OCI-M1 (cell line): ENCODE results near the gene MESP2.

Source experiments
- DNase-seq: peaks from one replicate; lab custom pipeline; 2025; lab: John Stamatoyannopoulos, UW

MESP2 gene

DNA sequence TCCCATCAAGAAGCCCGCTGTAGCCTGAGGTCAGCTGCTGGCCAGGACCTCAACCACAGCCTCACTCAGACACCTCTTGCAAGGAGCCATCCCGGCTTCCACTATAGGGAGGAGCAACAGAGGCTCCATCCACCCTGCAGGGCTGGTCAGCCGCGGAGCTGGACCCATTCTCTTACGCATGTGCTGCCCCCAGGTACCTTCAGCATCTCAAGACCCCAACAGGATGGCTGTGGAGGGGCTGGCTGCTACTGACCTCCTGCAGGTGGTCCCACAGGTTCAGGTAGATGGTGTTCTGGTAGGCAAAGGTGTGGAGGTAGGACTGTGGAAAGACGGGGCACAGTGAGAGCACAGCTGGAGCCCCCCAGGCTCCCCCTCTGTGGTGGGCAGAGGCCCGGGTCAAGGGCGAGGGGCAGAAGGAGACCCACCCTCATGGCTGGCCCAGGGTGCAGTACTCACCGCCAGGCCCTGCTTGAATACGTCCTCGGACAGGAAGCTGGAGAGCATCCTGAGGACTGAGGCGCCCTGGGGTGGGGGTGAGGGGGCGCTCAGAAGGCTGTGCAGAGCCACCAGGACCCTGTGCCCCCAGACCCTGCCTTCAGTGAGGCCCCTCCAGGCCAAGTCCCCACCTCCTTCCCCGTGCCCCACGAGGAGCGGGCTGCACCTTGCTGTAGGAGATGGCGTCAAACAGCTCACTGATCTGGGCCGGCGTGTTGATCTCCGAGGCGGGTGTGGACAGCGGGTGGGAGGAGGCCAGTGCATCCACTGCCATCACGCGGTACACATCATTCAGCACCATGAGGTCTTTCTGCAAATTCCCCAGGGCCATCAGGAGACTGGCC, 27.1 kb downstream of the MESP2 start:
- DNase-seq, result no peak

DNA sequence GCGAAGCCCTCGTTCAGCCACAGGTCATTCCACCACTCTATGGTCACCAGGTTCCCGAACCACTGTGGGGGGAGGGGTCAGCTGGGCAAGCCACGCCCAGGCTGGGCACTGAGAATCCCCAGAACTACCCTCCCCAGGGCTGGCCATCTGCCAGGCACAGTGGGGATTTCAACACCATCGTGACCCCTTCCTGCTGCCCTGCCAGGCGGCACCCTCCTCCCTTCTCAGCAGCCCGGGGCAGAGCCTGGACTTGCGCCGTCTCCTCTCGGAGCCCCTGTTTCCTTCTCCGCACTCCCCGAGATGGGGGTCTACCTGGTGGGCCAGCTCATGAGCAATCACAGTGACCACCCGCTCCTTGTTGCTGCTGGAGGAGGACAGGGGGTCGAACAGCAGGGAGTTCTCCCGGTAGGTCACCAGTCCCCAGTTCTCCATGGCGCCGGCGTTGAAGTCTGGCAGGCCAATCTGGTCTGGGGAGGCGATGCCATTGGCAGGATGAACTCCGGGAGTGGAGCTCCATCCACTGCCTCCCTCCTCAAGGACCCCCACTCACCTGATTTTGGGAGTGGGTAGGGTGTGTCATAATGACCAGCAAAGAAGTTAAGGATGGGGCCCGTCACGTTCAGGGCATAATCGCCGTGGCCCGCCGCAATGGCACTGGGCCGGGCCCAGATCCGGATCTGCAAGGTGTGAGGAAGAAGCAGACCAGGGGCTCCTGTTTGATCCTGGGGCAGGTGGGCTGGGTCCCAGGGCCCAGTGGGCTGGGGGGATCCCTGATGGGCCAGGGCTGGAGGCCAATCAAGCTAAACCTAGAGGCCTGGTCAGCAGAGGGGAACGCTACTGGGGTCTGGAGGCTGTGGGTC, 28.0 kb downstream of the MESP2 start:
- no peak for DNase-seq

DNA sequence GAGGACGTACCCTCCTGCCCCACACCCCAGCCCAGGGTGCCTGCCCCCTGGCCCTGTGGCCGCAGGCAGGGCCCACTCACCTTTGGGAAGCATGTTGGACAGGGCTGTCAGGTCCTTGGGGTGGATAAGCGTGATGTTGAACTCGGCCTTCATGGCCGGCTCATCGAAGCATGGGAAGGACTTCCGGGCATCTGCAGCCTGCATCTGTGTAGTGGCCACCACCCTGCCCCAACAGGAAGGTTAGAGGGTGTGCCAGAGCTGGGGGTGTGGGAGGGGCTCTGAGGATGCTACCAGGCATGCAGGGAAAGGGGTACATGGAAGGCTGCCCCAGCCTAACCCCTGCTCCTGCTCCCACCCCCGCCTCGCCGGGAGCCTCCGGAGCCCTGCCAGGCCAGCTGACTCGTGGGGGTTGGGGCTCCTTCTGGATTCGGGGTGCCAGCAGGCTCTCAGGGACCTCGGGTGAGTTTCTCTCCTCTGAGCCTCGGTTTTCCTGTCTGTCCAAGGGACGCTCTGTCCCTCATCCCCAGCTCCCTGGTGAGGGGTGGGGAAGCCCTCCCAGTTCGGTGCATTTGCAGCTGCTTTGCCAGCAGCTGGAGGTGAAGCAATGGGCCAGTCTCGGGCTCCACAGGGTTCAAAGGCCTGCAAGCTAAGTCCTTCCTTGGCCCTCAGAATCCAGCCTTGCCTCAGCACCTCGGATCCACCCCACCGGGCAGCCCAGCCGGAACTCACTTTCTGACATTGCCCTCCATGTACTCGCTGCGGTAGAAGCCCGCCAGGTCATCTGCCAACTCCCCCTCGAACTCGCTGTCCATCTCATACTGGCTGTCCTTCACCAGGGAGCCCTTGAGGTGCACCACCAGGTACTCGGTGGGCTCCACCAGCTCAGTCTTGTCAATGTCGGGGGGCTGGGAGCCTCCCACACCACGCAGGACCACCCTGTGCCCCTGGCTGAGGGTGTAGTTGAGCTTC, 29.4 kb downstream of the MESP2 start:
- no peak for DNase-seq

DNA sequence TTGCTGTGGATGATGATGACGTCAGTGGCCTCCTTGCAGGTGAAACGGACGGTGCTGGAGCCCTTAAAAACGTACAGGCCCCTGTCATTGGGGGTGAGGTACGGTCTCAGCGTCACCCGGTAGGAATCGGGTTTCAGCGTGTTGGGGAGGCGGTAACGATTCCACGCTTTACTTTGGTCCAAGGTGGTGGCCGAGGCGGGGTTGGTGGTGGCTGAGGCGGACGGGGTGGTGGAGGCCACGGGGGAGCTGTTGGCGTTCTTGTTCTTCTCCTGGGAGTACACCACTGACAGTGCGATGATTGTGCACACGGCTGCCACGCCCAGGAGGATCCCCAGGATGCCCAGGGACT, 30.1 kb downstream of the MESP2 start:
- DNase-seq, result no peak

DNA sequence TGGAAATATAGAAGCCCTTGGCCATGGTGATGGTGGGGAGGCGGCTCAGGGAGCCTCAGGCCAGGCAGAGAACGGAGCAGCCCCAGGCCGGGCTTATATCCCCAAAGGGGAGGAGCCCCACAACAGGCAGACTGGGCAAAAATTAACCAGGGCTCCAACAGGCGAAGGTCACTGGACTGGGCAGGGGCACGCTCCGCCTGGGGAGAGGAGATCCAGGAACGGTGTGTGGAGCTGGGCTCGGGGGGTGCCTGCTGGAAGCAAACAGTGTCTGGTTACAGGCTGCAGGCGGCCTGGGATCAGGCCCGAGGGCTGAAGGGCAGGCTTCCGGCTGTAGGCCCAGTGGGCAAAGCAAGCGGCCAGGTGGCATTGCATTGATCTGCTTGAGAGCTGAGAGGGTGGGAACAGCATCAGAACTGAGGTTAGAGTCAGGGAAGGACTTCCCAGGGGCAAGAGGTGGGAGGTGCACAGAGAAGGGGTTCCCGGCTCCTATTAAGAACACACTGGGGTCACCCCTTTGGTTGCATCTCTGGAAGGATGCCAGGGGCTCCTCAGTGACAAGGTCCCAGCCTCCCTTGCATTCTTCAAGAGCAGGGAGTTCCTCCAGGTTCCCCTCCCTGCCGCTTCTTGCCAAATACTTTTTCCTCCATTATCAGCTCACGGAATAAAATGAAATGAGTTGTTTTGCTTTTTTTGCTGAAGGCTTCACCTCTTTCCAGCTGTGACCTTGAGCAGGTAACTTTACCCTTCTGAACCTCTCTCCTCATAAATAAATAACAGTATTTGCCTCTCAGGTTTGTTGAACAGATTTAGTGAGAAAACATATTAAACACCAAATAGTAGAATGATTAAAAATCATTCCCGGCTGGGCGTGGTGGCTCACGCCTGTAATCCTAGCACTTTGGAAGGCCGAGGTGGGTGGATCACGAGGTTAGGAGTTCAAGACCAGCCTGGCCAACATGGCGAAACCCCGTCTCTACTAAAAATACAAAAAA, 30.7 kb downstream of the MESP2 start:
- DNase-seq, result no peak

DNA sequence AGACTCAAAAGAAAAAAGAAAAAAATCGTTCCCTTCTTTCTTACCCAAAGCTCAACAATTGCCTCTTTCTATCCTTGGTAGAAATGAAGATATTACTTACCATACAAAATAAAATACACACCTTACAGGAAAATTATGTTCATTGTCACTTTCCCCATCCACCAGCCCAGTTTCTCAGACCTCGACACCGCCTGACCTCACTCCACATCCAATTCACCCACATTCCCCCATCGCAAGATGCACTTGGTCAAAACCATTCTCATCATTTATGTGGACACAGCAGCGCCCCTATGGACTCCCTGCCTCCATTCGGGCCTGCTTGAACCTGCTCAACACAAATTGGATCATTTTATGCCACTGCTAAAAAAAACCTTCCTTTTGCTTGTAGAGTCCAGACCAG, 31.6 kb downstream of the MESP2 start:
- DNase-seq, result no peak

DNA sequence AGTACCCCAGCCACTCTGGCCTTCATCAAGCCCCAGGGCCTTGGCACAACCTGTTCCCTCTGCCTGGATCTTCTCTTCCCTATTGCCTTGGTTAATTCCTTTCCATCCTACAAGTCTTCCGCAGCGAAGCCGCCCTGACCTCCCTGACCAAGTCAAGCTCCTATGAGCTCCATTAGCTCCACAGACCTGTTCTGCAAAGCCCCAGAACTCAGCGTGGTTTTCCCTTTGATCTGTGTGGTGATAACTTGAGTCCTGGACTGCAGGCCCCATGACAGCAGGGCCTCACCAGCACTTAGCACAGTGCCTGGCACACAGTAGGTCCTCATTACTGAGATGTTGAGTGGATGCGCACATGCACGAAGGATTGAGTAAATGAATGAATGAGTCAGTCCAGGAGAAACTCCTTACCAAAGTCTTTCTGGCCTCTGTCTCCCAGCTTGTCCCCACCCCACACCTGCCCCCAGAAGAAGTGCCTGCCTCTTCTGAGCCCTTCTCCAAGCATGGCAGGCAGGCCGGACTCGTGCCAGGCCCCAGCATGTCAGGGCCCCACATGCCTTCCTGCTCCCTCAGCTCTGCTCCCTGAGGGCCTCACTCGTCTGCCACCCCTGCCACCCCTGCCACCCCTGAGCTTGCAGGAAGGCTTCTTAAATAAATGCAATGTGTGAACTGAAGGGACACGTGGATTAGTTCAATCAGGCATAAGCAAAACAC, 32.2 kb downstream of the MESP2 start:
- DNase-seq, result no peak

DNA sequence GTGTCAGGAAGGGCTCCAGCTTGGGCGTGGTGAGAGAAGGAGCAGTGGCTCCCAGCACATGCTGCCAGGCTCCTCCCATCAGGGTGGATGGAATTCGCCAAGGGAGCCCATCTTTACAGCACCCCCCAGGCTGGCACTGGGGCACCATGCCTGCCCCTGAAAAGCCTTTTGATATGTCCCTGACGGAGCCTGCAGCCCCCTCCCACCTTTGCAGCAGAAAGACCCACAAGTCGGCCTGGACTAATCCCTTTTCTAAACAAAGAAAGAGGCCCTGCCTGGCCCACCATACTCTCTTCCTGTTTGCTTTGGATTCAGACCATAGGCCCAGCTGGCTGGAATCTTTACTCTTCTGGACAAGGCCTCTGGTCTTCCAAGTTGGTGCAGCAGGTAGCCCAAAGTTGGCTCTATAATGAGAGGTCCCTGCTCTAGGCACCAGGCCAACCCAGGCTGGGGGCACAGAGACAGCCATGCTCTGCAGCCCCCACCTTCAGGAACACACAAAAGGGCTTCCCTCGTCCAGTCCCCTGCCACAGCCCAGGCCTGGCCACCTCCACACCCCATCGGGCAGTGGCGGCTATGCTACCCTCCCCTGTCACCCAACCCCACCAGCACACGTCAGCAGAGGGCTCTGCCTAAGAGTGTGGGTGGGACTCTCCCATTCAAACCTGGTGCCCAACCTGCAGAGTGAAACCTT, 33.1 kb downstream of the MESP2 start:
- no peak for DNase-seq

DNA sequence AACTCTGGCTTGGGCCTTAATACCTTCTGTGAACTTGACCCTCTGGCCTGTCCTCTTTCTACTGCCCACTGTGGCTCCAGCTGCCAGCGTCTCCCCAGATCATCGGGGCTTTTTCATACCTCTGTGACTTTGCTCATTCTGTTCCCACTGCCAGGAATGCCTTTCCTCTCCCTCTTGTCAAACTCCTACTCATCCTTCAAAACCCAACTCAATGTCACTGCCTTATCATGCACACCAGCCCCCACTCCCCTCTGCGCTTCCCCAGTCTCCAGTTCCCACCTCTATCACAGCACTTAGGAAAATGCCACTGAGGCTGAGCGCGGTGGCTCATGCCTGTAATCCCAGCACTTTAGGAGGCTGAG, 33.6 kb downstream of the MESP2 start:
- DNase-seq, result no peak

DNA sequence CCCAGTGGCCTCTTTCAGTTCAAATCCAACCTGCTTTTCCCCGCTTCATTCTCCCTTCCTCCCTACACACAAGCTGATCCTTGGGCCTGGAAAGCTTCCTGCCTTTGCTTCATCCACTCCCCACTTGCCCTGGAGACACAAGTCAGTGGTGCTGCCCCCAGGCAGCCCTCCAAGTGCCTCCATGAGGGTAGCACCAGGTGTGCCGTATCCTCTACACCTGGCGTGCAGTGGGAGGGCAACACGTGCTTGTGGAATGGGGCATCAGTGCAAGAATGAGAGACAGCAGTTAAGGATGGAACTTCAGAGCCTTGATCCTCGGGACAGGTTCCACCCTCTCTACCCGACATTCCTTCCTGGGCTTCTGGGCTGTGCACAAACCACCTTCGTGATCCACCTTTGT, 34.7 kb downstream of the MESP2 start:
- no peak for DNase-seq

DNA sequence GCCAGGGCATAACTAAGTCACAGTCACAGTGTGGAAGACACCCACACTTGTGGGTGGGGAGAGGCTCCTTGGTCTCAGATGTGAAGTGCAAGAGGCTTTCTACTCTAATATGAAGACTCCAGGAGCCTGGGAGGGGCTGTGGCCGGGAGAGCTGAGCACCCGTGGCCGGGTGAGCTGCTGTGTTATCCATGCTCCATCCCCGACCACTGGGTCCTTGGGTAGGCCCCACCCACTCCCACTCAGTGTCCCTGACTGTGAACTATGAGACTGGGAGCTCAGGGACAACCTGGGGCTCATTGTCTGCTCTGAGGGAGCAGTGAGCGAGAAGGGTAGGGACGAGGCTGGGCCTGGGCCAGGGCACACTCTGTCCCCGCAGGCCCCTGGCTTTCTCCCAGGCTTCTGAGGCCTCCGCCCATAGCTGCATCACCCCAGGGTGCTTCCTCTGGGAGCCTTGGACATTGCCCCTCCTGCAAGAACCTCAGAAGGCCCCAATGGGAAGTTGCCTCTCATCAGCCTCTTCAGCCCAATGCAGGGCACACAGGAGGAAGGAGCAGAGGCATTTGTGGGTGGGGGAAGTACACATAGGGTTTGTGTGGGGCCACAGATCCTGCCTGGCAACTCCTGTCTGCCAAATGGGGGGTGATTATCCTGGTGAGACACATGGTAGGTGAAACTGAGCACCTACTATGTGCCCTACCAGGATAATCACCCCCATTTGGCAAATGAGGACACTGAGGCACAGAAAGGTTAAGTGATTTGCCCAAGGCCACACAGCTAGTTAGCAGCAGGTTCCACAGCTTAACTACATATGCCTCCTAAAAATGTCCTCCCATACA, 36.1 kb downstream of the MESP2 start:
- DNase-seq, result no peak

DNA sequence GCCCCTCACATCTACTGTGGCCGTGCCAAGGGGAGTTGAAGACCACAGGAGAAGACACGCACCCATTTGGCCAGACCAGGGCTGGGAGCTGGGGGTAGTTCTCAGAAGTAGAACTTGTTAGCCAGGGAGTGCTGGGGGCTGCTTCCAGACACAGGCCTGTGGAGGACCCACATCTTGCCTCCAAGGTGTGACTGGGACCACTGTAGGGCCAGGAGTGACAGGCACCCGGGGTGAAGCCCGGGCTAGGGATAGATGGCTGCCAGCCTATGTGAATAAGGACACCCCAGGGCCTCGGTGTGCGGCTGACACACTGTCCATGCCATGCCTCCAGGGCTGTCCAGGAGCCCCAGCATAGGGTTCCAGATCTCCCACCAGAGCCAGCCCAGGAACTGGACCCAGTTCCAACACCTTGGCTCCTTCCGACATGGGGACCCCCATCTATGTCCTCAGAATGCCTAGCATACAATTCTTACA, 36.8 kb downstream of the MESP2 start:
- DNase-seq, result no peak

DNA sequence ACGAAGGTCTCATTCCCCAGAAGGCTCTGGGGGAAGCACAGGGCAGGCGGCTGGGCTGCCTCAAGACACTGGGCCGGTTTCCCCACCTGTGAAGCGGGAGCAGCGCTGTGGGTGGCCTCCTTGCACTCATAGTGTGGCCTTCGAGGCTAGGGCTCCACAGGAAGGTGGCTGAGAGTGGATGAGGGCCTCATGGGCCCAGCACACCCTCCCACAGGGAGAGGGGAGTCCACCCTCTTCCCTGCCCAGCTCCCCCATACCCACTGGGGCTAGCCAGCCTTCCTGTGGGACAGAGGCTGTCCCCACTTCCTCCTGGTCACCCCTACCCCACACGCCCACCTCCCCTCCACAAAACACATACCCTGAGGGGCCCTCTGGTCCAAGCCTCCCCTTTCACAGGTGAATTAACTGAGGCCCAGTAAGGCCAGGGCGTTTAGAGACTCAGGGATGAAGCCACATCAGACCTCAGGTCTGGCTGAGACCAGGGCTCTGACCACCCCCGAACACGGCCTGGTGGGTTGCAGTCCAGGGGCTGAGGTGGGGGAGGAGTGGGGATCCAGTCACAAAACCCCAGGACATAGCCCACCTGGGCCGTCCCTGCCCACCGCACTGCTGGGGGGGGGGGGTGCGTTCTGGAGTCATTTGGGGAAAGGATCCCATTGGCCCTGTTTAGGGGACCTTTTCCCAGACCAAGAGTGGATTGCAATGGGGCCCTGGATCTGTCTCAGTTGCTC, 37.4 kb downstream of the MESP2 start:
- no peak for DNase-seq

DNA sequence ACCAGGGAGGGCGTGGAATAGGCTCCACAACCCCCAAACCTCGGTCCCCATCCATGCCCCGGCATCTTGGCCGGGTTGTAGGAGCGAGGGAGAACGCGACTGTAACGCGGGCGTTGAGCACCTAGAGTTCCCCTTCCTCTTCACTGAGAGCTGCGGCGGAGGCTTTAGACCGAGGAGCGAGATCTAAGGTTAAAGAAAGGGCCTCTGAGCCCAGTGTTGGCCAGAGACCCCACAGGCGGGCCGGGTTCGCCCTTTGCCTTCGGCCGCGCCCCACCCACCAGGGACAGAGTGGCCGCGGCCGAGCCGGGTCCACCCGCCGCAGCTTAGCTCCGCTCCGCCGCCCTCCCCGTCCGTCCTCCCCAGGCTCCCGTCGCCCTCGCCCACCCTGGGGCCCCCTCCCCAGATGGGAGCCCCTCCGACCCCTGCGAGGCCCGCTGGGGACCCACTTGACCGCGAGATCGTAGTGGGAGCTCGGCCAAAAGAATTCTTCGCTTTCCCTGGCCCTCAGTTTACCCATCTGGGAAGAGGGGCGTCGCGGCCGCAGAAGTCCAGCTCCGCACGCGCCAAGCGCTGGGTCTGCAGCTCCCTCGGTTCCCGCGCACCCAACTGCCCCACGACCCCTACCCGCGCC, 38.1 kb downstream of the MESP2 start:
- peak; percentile 40 for DNase-seq

DNA sequence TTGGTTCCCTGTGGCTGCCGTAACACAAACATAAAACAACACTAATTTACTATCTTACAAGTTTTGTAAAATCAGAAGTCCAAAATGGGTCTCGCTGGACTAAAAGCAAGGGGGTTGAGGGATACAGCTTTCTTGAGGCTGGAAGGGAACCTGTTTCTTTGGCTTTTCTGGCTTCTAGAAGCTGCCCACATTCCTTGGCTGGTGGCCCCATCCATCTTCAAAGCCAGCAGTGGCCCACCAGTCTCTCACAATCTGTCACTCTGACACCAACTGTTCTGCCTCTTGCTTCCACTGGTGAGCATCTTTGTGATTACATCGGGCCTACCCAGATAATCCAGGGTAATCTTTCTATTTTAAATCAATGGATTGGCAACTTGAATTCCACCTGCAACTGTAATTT, 39.6 kb downstream of the MESP2 start:
- no peak for DNase-seq

DNA sequence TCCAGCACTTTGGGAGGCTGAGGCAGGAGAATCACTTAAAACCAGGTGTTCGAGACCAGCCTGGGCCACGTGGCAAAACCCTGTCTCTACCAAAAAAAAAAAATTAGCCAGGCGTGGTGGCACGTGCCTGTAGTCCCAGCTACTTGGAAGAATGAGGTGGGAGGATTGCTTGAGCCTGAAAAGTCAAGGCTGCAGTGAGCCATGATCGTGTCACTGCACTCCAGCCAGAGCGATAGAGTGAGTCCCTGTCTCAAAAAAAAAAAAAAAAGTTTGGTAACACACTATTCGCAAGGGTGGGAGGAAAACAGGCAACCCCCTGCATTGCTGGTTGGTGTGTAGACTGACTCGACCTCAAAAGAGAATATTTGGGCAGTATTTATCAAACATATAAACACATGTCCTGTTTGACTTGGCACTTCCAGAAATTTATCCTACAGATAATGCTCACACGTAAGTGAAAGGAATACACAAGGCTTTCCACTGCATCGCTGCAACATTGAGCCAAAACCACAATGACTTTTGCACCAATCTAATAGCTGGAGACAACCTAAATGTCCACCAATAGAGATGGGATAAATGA, 41.7 kb downstream of the MESP2 start:
- DNase-seq, result no peak

DNA sequence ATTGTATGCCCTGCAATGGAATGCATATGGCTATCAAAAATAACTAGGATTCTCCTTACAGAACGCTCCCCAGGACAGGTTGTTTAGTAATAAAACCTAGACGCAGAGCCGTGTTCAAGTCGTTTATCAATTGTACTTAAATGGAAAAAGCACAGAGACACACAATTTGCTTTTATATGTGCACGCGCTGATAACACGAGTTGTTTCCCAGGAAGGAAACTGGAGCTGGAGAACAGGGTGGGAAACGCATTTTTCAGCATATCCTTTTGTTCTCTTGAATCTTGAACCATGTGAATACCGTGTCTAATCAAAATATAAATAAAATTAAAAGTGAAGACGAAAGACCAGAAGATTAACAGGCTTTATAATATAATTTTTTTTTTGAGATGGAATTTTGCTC, 42.2 kb downstream of the MESP2 start:
- no peak for DNase-seq
